HEK293 (cell line): ENCODE results near the gene MBNL2.

Source experiments
- CTCF ChIP-seq: fragments of 450-650 bp; formaldehyde crosslinking; IDR thresholded peaks from 2 replicates; pipeline ENCODE4 v1.5.1; 2016; ENCODE audit warnings: missing biosample characterization, missing genetic modification characterization
- HIC1 ChIP-seq: fragments of 450-650 bp; formaldehyde crosslinking; IDR thresholded peaks from 2 replicates; pipeline ENCODE4 v1.5.1; 2016; ENCODE audit warnings: missing biosample characterization, missing genetic modification characterization
- PATZ1 ChIP-seq: fragments of 450-650 bp; formaldehyde crosslinking; IDR thresholded peaks from 2 replicates; pipeline ENCODE4 v1.5.1; 2016; ENCODE audit warnings: missing biosample characterization, missing genetic modification characterization
- PRDM4 ChIP-seq: fragments of 450-650 bp; formaldehyde crosslinking; IDR thresholded peaks from 2 replicates; pipeline ENCODE4 v1.5.1; 2017; ENCODE audit warnings: missing biosample characterization, missing genetic modification characterization
- ZBTB49 ChIP-seq: fragments of 450-650 bp; formaldehyde crosslinking; IDR thresholded peaks from 2 replicates; pipeline ENCODE4 v1.5.1; 2016; ENCODE audit warnings: missing biosample characterization, missing genetic modification characterization, low read depth
- ZFHX2 ChIP-seq: fragments of 450-650 bp; formaldehyde crosslinking; conservative IDR thresholded peaks from 2 replicates; pipeline ENCODE4 v1.5.1; 2016; ENCODE audit warnings: missing biosample characterization, missing genetic modification characterization
- ZNF274 ChIP-seq, 2 experiments: fragments of 200-500 bp in 1 of 2; fragments of 450-650 bp in 1 of 2; sonication (Bioruptor generic) in 1 of 2; formaldehyde crosslinking in 1 of 2; IDR thresholded peaks; 2 replicates each; pipeline versions ENCODE4 v1.5.1 to v1.6.1; 2014 to 2016; ENCODE audit warnings: borderline replicate concordance in 1 of 2, inconsistent platforms in 1 of 2, low read length in 1 of 2, missing biosample characterization in 1 of 2, missing genetic modification characterization in 1 of 2
- ZNF664 ChIP-seq: fragments of 450-650 bp; formaldehyde crosslinking; IDR thresholded peaks from 2 replicates; pipeline ENCODE4 v1.5.1; 2016; ENCODE audit warnings: missing biosample characterization, missing genetic modification characterization
- ZNF830 ChIP-seq: fragments of 450-650 bp; IDR thresholded peaks from 2 replicates; pipeline ENCODE4 v1.5.0; 2018; ENCODE audit warnings: missing biosample characterization, missing genetic modification characterization, low read depth, mild to moderate bottlenecking, moderate library complexity

GRCh38 chr13:97205982-97206381 lies 16.2 kb upstream of the MBNL2 start:
- TF ChIP-seq CTCF (tag by site-specific recombination) (no peak), ZBTB49 (tag by site-specific recombination) (no peak), HIC1 (no peak), PRDM4 (tag by site-specific recombination) (no peak), ZNF664 (tag by site-specific recombination) (no peak), ZFHX2 (no peak), PATZ1 (no peak), ZNF830 (tag by site-specific recombination) (no peak), ZNF274 (IDR thresholded peaks at IDR 0.05; ENCODE audit: low read length) (no peak), ZNF274 (tag by site-specific recombination; IDR thresholded peaks at IDR 0.05; ENCODE audit: borderline replicate concordance) (no peak)
